Neural cell (in vitro differentiated cells): Measurements from ENCODE around the gene MOCS1. TPM values are rescaled to one million over a fixed set of nuclear protein-coding genes. Genes with fewer than 3 reads are reported as not detected.

Source experiments
- H2AFZ ChIP-seq: fragments of 200-600, 300-800 bp; sonication (generic), shearing (Covaris generic); 2 replicates; pipeline ENCODE4 v1.6.0; 2014; ENCODE audit warnings: low read depth, mild to moderate bottlenecking, antibody characterized with exemption, low read length, moderate library complexity
- H3F3A ChIP-seq: fragments of 200-600 bp; shearing (Covaris generic); 2 replicates; pipeline ENCODE4 v1.6.1; 2016; ENCODE audit warnings: mild to moderate bottlenecking, moderate library complexity, mixed read lengths, antibody characterized with exemption, low read length; ENCODE audit not compliant: insufficient read depth, poor library complexity, severe bottlenecking
- H3K27ac ChIP-seq: fragments of 200-600, 300-800 bp; sonication (generic), shearing (Covaris generic); 2 replicates; pipeline ENCODE4 v1.5.1; 2014; ENCODE audit warnings: mild to moderate bottlenecking, low read length, moderate library complexity
- H3K27me3 ChIP-seq: fragments of 300-800, 200-600 bp; sonication (generic), shearing (Covaris generic); 2 replicates; pipeline ENCODE4 v1.6.0; 2014; ENCODE audit warnings: mild to moderate bottlenecking, low read depth, low read length, moderate library complexity; ENCODE audit not compliant: insufficient read depth
- H3K36me3 ChIP-seq: fragments of 300-800, 200-600 bp; sonication (generic), shearing (Covaris generic); 2 replicates; pipeline ENCODE4 v1.5.1; 2014; ENCODE audit warnings: mild to moderate bottlenecking, antibody characterized with exemption, low read length, moderate library complexity; ENCODE audit not compliant: insufficient read depth
- H3K4me2 ChIP-seq: fragments of 300-800, 200-600 bp; sonication (generic), shearing (Covaris generic); 2 replicates; pipeline ENCODE4 v1.6.0; 2014; ENCODE audit warnings: mild to moderate bottlenecking, low read length
- H3K4me3 ChIP-seq: fragments of 300-800, 200-600 bp; sonication (generic), shearing (Covaris generic); 2 replicates; pipeline ENCODE4 v1.5.1; 2014; ENCODE audit warnings: mild to moderate bottlenecking, low read length, moderate library complexity
- H3K79me2 ChIP-seq: fragments of 200-600 bp; shearing (Covaris generic); replicated peaks from 2 replicates; pipeline ENCODE4 v1.6.0; 2014; ENCODE audit warnings: mild to moderate bottlenecking, low read length, moderate library complexity; ENCODE audit not compliant: insufficient read depth
- H3K9ac ChIP-seq: fragments of 300-800, 200-600 bp; sonication (generic), shearing (Covaris generic); 2 replicates; pipeline ENCODE4 v1.6.1; 2016; ENCODE audit warnings: mild to moderate bottlenecking, low read length, mixed read lengths
- H3K9me2 ChIP-seq: fragments of 200-600 bp; shearing (Covaris generic); 2 replicates; pipeline ENCODE4 v1.6.1; 2016; ENCODE audit warnings: mild to moderate bottlenecking, low read length, mixed read lengths; ENCODE audit not compliant: insufficient read depth
- H3K9me3 ChIP-seq: fragments of 200-600, 300-800 bp; sonication (generic), shearing (Covaris generic); 2 replicates; pipeline ENCODE4 v1.6.1; 2016; ENCODE audit warnings: mild to moderate bottlenecking, mixed run types, low read length, moderate library complexity, mixed read lengths
- H4K20me1 ChIP-seq: fragments of 200-600 bp; shearing (Covaris generic); 2 replicates; pipeline ENCODE4 v1.6.1; 2016; ENCODE audit warnings: mild to moderate bottlenecking, mixed run types; ENCODE audit not compliant: insufficient read depth
- CTCF ChIP-seq: fragments of 450-650 bp; IDR thresholded peaks from 2 replicates; pipeline ENCODE4 v1.5.1; 2014; ENCODE audit warnings: antibody characterized with exemption, mild to moderate bottlenecking, moderate library complexity; ENCODE audit not compliant: poor library complexity, severe bottlenecking
- EP300 ChIP-seq: fragments of 450-650 bp; conservative IDR thresholded peaks from 2 replicates; pipeline ENCODE4 v1.6.1; 2014; ENCODE audit warnings: antibody characterized with exemption, mild to moderate bottlenecking, moderate library complexity; ENCODE audit not compliant: poor library complexity, severe bottlenecking
- EZH2 ChIP-seq: fragments of 200-600, 300-800 bp; shearing (Covaris generic), sonication (generic); IDR thresholded peaks from 2 replicates; pipeline ENCODE4 v1.6.1; 2014; ENCODE audit warnings: antibody characterized with exemption, low read length, borderline replicate concordance, mild to moderate bottlenecking; ENCODE audit not compliant: insufficient read depth, poor library complexity, severe bottlenecking
- MXI1 ChIP-seq: fragments of 450-650 bp; conservative IDR thresholded peaks from 2 replicates; pipeline ENCODE4 v1.6.1; 2014; ENCODE audit warnings: antibody characterized with exemption, mild to moderate bottlenecking; ENCODE audit not compliant: poor library complexity, severe bottlenecking
- POLR2AphosphoS5 ChIP-seq: IDR thresholded peaks from 2 replicates; pipeline ENCODE4 v1.6.1; 2012
- RAD21 ChIP-seq: fragments of 450-650 bp; conservative IDR thresholded peaks from 2 replicates; pipeline ENCODE4 v1.6.1; 2014; ENCODE audit warnings: antibody characterized with exemption, mild to moderate bottlenecking, moderate library complexity
- REST ChIP-seq: IDR thresholded peaks from 2 replicates; pipeline ENCODE4 v1.6.1; 2012; ENCODE audit warnings: borderline replicate concordance
- SMC3 ChIP-seq: fragments of 450-650 bp; conservative IDR thresholded peaks from 2 replicates; pipeline ENCODE4 v1.6.1; 2014; ENCODE audit warnings: antibody characterized with exemption, mild to moderate bottlenecking, moderate library complexity; ENCODE audit not compliant: poor library complexity
- TAF1 ChIP-seq: IDR thresholded peaks from 2 replicates; pipeline ENCODE4 v1.6.1; 2012; ENCODE audit warnings: low read depth
- polyA plus RNA-seq: library from polyadenylated mRNA; depleted of rRNA; stranded (reverse); fragments of >200 nt; gene quantifications from 2 replicates; pipeline ENCODE4 v1.2.3, GENCODE V29; 2014

MOCS1 gene
- polyA plus RNA-seq, 1 donor from 2014 or later = 4.6 TPM

- Histone ChIP-seq H3K4me3 (no peak overlapping the region), H4K20me1 (no peaks in the 10 kb centered on the region), H2AFZ (no peak overlapping the region), H3K9ac (no peak overlapping the region), H3K9me3 (no peaks in the 10 kb centered on the region), H3K79me2 (no peaks in the 10 kb centered on the region), H3K36me3 (no peaks in the 10 kb centered on the region), H3K9me2 (no peaks in the 10 kb centered on the region), H3K27ac (no peak overlapping the region), H3K4me2 (no peak overlapping the region), H3K27me3 (no peaks in the 10 kb centered on the region), H3F3A (no peaks in the 10 kb centered on the region)
- no peak for TF ChIP-seq POLR2AphosphoS5
- no peak for TF ChIP-seq RAD21
- no peak for TF ChIP-seq REST
- no peak for TF ChIP-seq MXI1
- no peak for TF ChIP-seq EP300
- no peak for TF ChIP-seq SMC3
- TF ChIP-seq CTCF = no peak
- no peak for TF ChIP-seq EZH2
- no peak for TF ChIP-seq TAF1
Observed at GRCh38 chr6:39902136-39902535, 32.1 kb downstream of the MOCS1 start.

- Histone ChIP-seq H3K9me2 (no peaks in the 10 kb centered on the region), H2AFZ (no peak overlapping the region), H3F3A (no peaks in the 10 kb centered on the region), H3K9ac (no peak overlapping the region), H3K79me2 (no peaks in the 10 kb centered on the region), H3K4me3 (no peak overlapping the region), H3K4me2 (no peak overlapping the region), H3K27me3 (no peaks in the 10 kb centered on the region), H4K20me1 (no peaks in the 10 kb centered on the region), H3K36me3 (no peaks in the 10 kb centered on the region), H3K9me3 (no peaks in the 10 kb centered on the region), H3K27ac (no peak overlapping the region)
- TF ChIP-seq REST (no peak), EZH2 (no peak), RAD21 (no peak), SMC3 (no peak), MXI1 (no peak), EP300 (no peak), POLR2AphosphoS5 (no peak), CTCF (no peak), TAF1 (no peak)
Observed at GRCh38 chr6:39901670-39902069, 32.6 kb downstream of the MOCS1 start.
